Karpas-422 (cell line): ENCODE results near the gene RFC5. TPM values are rescaled to one million over a fixed set of nuclear protein-coding genes. Genes with fewer than 3 reads are reported as not detected.
"Not testable (repeated sequence)": the region's sequence is repeated elsewhere in the genome, so short reads cannot be mapped to it uniquely, and the experiment has no call there.

ENCODE experiments used
- DNase-seq: peaks from one replicate; pipeline ENCODE4 v3.0.0-alpha.2; 2015
- H2AFZ ChIP-seq: fragments of 200-600 bp; sonication (generic); 2 replicates; pipeline ENCODE4 v1.6.1; 2014; ENCODE audit warnings: antibody characterized with exemption, low read length, mixed read lengths
- H3K27ac ChIP-seq: fragments of 200-600 bp; sonication (generic); 2 replicates; pipeline ENCODE4 v1.5.1; 2014; ENCODE audit warnings: mild to moderate bottlenecking, low read length, moderate library complexity
- H3K27me3 ChIP-seq: fragments of 200-600 bp; sonication (generic); 2 replicates; pipeline ENCODE4 v1.6.1; 2014; ENCODE audit warnings: low read length, mixed read lengths
- H3K36me3 ChIP-seq: fragments of 200-600 bp; sonication (generic); 2 replicates; pipeline ENCODE4 v1.6.1; 2014; ENCODE audit warnings: low read length, mixed read lengths; ENCODE audit not compliant: insufficient read depth
- H3K4me1 ChIP-seq: fragments of 200-600 bp; sonication (generic); 2 replicates; pipeline ENCODE4 v1.6.1; 2014; ENCODE audit warnings: mild to moderate bottlenecking, low read length, mixed read lengths
- H3K4me2 ChIP-seq: fragments of 200-600 bp; sonication (generic); 2 replicates; pipeline ENCODE4 v1.6.1; 2014; ENCODE audit warnings: low read length, low read depth, mild to moderate bottlenecking; ENCODE audit not compliant: poor library complexity, severe bottlenecking
- H3K4me3 ChIP-seq: fragments of 200-600 bp; sonication (generic); 2 replicates; pipeline ENCODE4 v1.5.1; 2014; ENCODE audit warnings: mild to moderate bottlenecking, antibody characterized with exemption, low read length, mixed read lengths
- H3K79me2 ChIP-seq: fragments of 200-600 bp; sonication (generic); 2 replicates; pipeline ENCODE4 v1.6.1; 2014; ENCODE audit warnings: mild to moderate bottlenecking, low read length, mixed read lengths
- H3K9ac ChIP-seq: fragments of 200-600 bp; sonication (generic); 2 replicates; pipeline ENCODE4 v1.6.0; 2014; ENCODE audit warnings: low read length
- H3K9me2 ChIP-seq: fragments of 200-600 bp; sonication (generic), shearing (Covaris generic); replicated peaks from 2 replicates; pipeline ENCODE4 v1.6.0; 2014; ENCODE audit warnings: mild to moderate bottlenecking, low read length, moderate library complexity; ENCODE audit not compliant: insufficient read depth
- H3K9me3 ChIP-seq: fragments of 300-700, 200-600 bp; sonication (generic); 2 replicates; pipeline ENCODE4 v1.6.1; 2014; ENCODE audit warnings: low read length, mixed read lengths
- H4K20me1 ChIP-seq: fragments of 200-600 bp; sonication (generic); 2 replicates; pipeline ENCODE4 v1.6.1; 2014; ENCODE audit warnings: mild to moderate bottlenecking, antibody characterized with exemption, low read length, low read depth; ENCODE audit not compliant: insufficient read depth
- small RNA-seq: library from RNA; depleted of rRNA; stranded (forward); fragments of <200 nt; gene quantifications from one replicate; pipeline ENCODE3, GENCODE V24; 2014
- total RNA-seq: library from RNA; depleted of rRNA; stranded (reverse); fragments of >200 nt; shearing (Covaris generic); gene quantifications from 2 replicates; pipeline ENCODE4 v1.2.3, GENCODE V29; 2014; ENCODE audit warnings: low replicate concordance; rRNA removed

RFC5 gene
- total RNA-seq, 1 experiment from 2014 or later, result 28.7 TPM

- H2AFZ ChIP-seq, result no peak overlapping the region
- no peaks in the 10 kb centered on the region; the same call in 1 of the 2 replicates for H3K79me2 ChIP-seq
- H3K27me3 ChIP-seq, result 0 out of 2 replicates have a peak, but pooled peaks cover 5% of the 10 kb centered on the region
- DNase-seq, result no peak
- H3K36me3 ChIP-seq, result no peaks in the 10 kb centered on the region
- no peak overlapping the region for H3K4me3 ChIP-seq
- H3K4me1 ChIP-seq, result peaks cover 31% of the 10 kb centered on the region
- no peak overlapping the region for H3K4me2 ChIP-seq
- no peak overlapping the region for H3K9ac ChIP-seq
- no peak overlapping the region for H3K27ac ChIP-seq
- no peaks in the 10 kb centered on the region; the same call in 1 of the 2 replicates for H4K20me1 ChIP-seq
- no peaks in the 10 kb centered on the region for H3K9me3 ChIP-seq
- H3K9me2 ChIP-seq, result no peaks in the 10 kb centered on the region
Measured at GRCh38 chr12:118065380-118065779, 48.9 kb downstream of the RFC5 start.

DNA sequence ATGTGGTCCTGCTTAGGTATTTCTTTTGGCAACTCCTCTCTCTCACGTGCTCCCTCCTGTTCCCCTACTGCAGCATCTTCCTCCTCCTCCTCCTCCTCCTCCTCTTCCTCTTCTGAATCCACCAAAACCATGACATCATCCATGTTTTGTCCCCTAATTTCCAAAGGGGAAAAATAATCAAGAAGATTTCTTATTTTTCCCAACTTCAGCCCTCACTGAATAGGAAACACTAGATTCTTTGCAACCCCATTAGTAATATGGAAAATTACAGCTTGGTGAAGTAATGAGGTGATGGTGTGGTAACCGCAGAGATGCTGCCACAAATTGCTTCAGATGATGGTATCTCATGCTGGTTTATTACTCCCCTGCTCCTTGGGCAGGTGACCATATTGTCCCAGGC lies 51.9 kb downstream of the RFC5 start:
- Histone ChIP-seq H3K36me3 (no peaks in the 10 kb centered on the region), H3K4me3 (no peak overlapping the region), H3K4me2 (no peak overlapping the region), H3K27ac (no peak overlapping the region), H3K4me1 (peaks cover 18% of the 10 kb centered on the region), H3K9me3 (no peaks in the 10 kb centered on the region), H3K27me3 (no peaks in the 10 kb centered on the region), H4K20me1 (no peaks in the 10 kb centered on the region; the same call in 1 of the 2 replicates), H2AFZ (no peak overlapping the region), H3K79me2 (no peaks in the 10 kb centered on the region), H3K9me2 (no peaks in the 10 kb centered on the region), H3K9ac (no peak overlapping the region)
- DNase-seq, result no peak

GRCh38 chr12:118070650-118071049 lies 54.1 kb downstream of the RFC5 start:
- H3K4me2 ChIP-seq, result no peak overlapping the region
- no peak overlapping the region for H3K4me3 ChIP-seq
- no peak overlapping the region for H2AFZ ChIP-seq
- no peak for DNase-seq
- no peaks in the 10 kb centered on the region for H3K79me2 ChIP-seq
- H3K27ac ChIP-seq, result no peak overlapping the region
- no peaks in the 10 kb centered on the region for H3K9me2 ChIP-seq
- no peaks in the 10 kb centered on the region for H4K20me1 ChIP-seq
- no peaks in the 10 kb centered on the region for H3K36me3 ChIP-seq
- peaks cover 2% of the 10 kb centered on the region for H3K4me1 ChIP-seq
- no peaks in the 10 kb centered on the region for H3K27me3 ChIP-seq
- no peaks in the 10 kb centered on the region for H3K9me3 ChIP-seq
- no peak overlapping the region for H3K9ac ChIP-seq

- Histone ChIP-seq H3K4me3 (no peak overlapping the region), H3K9me2 (no peaks in the 10 kb centered on the region), H3K4me1 (no peaks in the 10 kb centered on the region), H3K79me2 (no peaks in the 10 kb centered on the region), H3K4me2 (no peak overlapping the region), H2AFZ (no peak overlapping the region), H3K9me3 (no peaks in the 10 kb centered on the region), H3K36me3 (no peaks in the 10 kb centered on the region), H4K20me1 (no peaks in the 10 kb centered on the region), H3K27me3 (no peaks in the 10 kb centered on the region), H3K9ac (no peak overlapping the region), H3K27ac (no peak overlapping the region)
- DNase-seq, result no peak
Measured at GRCh38 chr12:118073768-118074167, 57.3 kb downstream of the RFC5 start.

DNA sequence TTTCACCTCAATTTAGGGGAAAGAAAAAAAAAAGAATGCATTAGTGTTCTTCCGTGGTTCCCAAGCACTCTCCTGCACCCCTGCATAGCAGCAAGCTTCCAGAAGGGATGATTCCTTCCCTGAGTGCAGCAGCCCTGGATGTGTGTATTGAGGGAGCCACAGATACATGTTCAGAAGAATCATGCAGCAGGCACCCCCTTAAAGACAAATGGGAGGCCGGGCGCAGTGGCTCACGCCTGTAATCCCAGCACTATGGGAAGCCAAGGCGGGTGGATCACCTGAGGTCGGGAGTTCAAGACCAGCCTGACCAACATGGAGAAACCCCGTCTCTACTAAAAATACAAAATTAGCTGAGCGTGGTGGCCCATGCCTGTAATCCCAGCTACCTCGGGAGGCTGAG lies 65.0 kb downstream of the RFC5 start:
- not testable (repeated sequence) for H3K36me3 ChIP-seq, H4K20me1 ChIP-seq, H3K79me2 ChIP-seq, H3K9me2 ChIP-seq, H3K4me1 ChIP-seq, H3K27me3 ChIP-seq, H2AFZ ChIP-seq, H3K9me3 ChIP-seq, H3K4me2 ChIP-seq, DNase-seq, H3K27ac ChIP-seq, H3K4me3 ChIP-seq, H3K9ac ChIP-seq

Small RNA genes lying within 50 kb of the gene (small RNA-seq; reads per million reads assigned to genes)
- not detected for gene AC131159.1

Other genes with a start within 250 kb of the RFC5 start
- 0.04 TPM in 1 of 2 replicates, not detected in the other for gene KSR2, start 47.7 kb upstream of the RFC5 start, total RNA-seq
- 28.8 and 49.1 TPM in 2 replicates for gene WSB2, start 44.5 kb downstream of the RFC5 start, total RNA-seq
- 5.0 and 23.2 TPM in 2 replicates for gene VSIG10, start 87.3 kb downstream of the RFC5 start, total RNA-seq
- 138 and 168 TPM in 2 replicates for gene PEBP1, start 119.4 kb downstream of the RFC5 start, total RNA-seq